Upper lobe of left lung (tissue), 6 donors: ENCODE measurements around the gene FAM234A. TPM values are rescaled to one million over a fixed set of nuclear protein-coding genes. Genes with fewer than 3 reads are reported as not detected.

Experiments
- ATAC-seq, 2 donors: fragments of 200-7000 bp; cut with Tn5 transposase; one replicate each; pipeline ENCODE4 v1.9.1; 2022; ENCODE audit warnings: mild to moderate bottlenecking in 2 of 2, moderate library complexity in 2 of 2; ENCODE audit not compliant: low FRiP score in 2 of 2
- DNase-seq, 2 donors: peaks; one replicate each; pipeline ENCODE4 v3.0.0-alpha.2; 2019 to 2020
- H3K27ac ChIP-seq, 4 donors: fragments of 200-600 bp; sonication (generic); one replicate each; pipeline ENCODE4 v1.5.1; 2016 to 2019
- H3K27me3 ChIP-seq, 4 donors: fragments of 200-600 bp; sonication (generic); one replicate each; pipeline ENCODE4 v1.5.1; 2017 to 2019
- H3K36me3 ChIP-seq, 4 donors: fragments of 200-600 bp; sonication (generic); one replicate each; pipeline ENCODE4 v1.5.1; 2016 to 2019
- H3K4me1 ChIP-seq, 4 donors: fragments of 200-600 bp; sonication (generic); one replicate each; pipeline ENCODE4 v1.5.1; 2018 to 2019
- H3K4me3 ChIP-seq, 4 donors: fragments of 200-600 bp; sonication (generic); one replicate each; pipeline ENCODE4 v1.5.1; 2017 to 2019; ENCODE audit warnings: mild to moderate bottlenecking in 2 of 4, moderate library complexity in 1 of 4
- H3K9me3 ChIP-seq, 4 donors: fragments of 200-600 bp; sonication (generic); one replicate each; pipeline ENCODE4 v1.5.1; 2018 to 2019
- EP300 ChIP-seq, 4 donors: sonication (generic); formaldehyde crosslinking; IDR thresholded peaks; one replicate each; pipeline ENCODE4 v1.5.1; 2017; ENCODE audit warnings: antibody characterized with exemption in 4 of 4, control low read depth in 2 of 4
- POLR2A ChIP-seq, 4 donors: fragments of 450-650 bp; IDR thresholded peaks; one replicate each; pipeline ENCODE4 v1.5.1; 2016 to 2017; ENCODE audit warnings: antibody characterized with exemption in 4 of 4, mild to moderate bottlenecking in 2 of 4
- POLR2AphosphoS5 ChIP-seq, 2 donors: sonication (generic); formaldehyde crosslinking; IDR thresholded peaks; one replicate each; pipeline ENCODE4 v1.5.1; 2017; ENCODE audit warnings: antibody characterized with exemption in 2 of 2
- WGBS, 2 donors: methylation state at CpG; one replicate each; pipeline ENCODE4 v1.1.5; 2017 to 2018; 5-methylcytosine and 5-hydroxymethylcytosine counted together
- total RNA-seq, 6 donors: library from RNA; depleted of rRNA in 4 of 6; stranded (reverse); fragments of >200 nt in 4 of 6; gene quantifications; one replicate each; pipeline versions ENCODE4 v1.1.0 to v1.2.1, GENCODE V29; 2016 to 2021
- TF ChIP-seq, protein P1 (sequence below), 6 experiments: fragments of 450-650 bp in 4 of 6; fragments of 200-600 bp in 2 of 6; sonication (generic) in 2 of 6; IDR thresholded peaks; one replicate each; pipeline ENCODE4 v1.5.1; 2016 to 2019; ENCODE audit warnings: antibody characterized with exemption in 6 of 6
- donor health status: DM: no; HTN: no; CAD: no; lungs with moderate emphysema.
- donor health status: DM: no; HTN: yes; CAD: no; lungs with severe emphysema.

Gene FAM234A
- total RNA-seq, 6 donors from 2014 or later, result 55.4 to 92.7 (median 66.0) TPM

DNA sequence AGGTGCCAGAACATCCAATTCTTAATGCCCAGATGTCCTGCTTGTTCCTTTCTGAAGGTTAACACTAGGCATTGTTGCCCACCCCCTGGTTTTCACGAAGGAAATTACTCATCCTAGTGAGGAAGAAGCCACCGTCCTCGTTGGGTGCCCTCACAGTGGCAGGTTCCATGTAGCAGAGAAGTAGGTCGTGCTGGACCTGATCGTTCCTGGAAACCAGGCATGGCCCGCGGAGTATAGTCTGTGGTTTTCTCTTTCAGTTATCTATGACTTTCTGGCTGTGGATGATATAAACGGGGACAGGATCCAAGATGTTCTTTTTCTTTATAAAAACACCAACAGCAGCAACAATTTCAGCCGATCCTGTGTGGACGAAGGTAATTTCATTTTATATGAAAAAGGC lies 24.6 kb downstream of the FAM234A start:
- DNase-seq, result no peak
- H3K27me3 ChIP-seq, result no peaks in the 10 kb centered on the region
- H3K27ac ChIP-seq, result no peak overlapping the region
- ATAC-seq, result no peak
- H3K4me3 ChIP-seq, result no peak overlapping the region
- H3K4me1 ChIP-seq, result no peaks in the 10 kb centered on the region
- no peaks in the 10 kb centered on the region for H3K9me3 ChIP-seq
- peaks cover 5 to 70% (median 58%) of the 10 kb centered on the region in 4 donors for H3K36me3 ChIP-seq
- TF ChIP-seq EP300 (IDR thresholded peaks at IDR 0.05) (no peak), POLR2A (IDR thresholded peaks at IDR 0.05) (no peak), POLR2AphosphoS5 (IDR thresholded peaks at IDR 0.05) (no peak)
- 81 to 85% methylated on average over 10 of the region's 10 CpGs for WGBS, 2 donors

DNA sequence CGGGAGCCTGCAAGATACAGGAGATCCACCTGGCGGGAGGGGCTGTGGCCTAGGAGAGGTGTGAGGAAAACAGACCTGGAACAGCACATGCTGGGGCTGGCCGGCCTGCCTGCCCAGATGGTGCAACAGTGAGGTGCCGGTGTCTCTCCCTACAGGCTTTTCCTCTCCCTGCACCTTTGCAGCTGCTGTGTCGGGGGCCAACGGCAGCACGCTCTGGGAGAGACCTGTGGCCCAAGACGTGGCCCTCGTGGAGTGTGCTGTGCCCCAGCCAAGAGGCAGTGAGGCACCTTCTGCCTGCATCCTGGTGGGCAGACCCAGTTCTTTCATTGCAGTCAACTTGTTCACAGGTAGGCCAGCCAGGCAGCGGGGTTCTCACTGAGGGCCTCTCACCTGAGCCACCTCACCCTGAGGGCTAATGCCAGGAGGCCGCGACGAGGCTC lies 25.2 kb downstream of the FAM234A start:
- peak in 1 of 2 donors; percentile 64 for DNase-seq

DNA sequence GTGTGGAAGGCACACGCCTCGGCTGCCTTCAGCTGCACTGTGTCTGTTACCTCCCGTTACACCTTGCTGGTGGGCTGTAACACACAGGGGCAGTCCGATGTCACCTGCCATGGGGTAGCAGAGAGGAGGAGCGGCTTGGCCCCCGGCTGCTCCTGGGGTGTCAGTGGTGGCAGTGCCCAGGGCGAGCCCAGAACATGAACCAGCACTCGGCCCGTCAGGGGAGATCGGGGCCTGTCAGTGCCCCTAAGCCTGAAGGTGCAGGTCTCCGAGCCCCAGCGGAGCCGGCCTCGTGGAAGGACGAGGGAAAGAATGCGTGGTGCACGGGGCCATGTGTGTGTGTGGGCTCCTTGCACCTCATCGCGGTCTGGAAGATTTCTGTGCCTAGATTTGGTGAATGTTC lies 25.7 kb downstream of the FAM234A start:
- DNase-seq, result no peak

More for the DNA sequence above, 25.2 kb downstream of the FAM234A start:
- ATAC-seq, result no peak
- H3K4me1 ChIP-seq, result no peaks in the 10 kb centered on the region
- peaks cover 5 to 70% (median 62%) of the 10 kb centered on the region in 4 donors for H3K36me3 ChIP-seq
- no peaks in the 10 kb centered on the region for H3K9me3 ChIP-seq
- TF ChIP-seq POLR2A (IDR thresholded peaks at IDR 0.05), result no peak
- TF ChIP-seq POLR2AphosphoS5 (IDR thresholded peaks at IDR 0.05), result no peak
- TF ChIP-seq EP300 (IDR thresholded peaks at IDR 0.05), result no peak
- TF ChIP-seq, protein P1, sequence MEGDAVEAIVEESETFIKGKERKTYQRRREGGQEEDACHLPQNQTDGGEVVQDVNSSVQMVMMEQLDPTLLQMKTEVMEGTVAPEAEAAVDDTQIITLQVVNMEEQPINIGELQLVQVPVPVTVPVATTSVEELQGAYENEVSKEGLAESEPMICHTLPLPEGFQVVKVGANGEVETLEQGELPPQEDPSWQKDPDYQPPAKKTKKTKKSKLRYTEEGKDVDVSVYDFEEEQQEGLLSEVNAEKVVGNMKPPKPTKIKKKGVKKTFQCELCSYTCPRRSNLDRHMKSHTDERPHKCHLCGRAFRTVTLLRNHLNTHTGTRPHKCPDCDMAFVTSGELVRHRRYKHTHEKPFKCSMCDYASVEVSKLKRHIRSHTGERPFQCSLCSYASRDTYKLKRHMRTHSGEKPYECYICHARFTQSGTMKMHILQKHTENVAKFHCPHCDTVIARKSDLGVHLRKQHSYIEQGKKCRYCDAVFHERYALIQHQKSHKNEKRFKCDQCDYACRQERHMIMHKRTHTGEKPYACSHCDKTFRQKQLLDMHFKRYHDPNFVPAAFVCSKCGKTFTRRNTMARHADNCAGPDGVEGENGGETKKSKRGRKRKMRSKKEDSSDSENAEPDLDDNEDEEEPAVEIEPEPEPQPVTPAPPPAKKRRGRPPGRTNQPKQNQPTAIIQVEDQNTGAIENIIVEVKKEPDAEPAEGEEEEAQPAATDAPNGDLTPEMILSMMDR (IDR thresholded peaks at IDR 0.05), result no peak
- 74 to 93% methylated on average over 4 to 13 of the region's 13 CpGs for WGBS, 2 donors
- no peak overlapping the region for H3K4me3 ChIP-seq
- no peak overlapping the region for H3K27ac ChIP-seq
- H3K27me3 ChIP-seq, result no peaks in the 10 kb centered on the region

DNA sequence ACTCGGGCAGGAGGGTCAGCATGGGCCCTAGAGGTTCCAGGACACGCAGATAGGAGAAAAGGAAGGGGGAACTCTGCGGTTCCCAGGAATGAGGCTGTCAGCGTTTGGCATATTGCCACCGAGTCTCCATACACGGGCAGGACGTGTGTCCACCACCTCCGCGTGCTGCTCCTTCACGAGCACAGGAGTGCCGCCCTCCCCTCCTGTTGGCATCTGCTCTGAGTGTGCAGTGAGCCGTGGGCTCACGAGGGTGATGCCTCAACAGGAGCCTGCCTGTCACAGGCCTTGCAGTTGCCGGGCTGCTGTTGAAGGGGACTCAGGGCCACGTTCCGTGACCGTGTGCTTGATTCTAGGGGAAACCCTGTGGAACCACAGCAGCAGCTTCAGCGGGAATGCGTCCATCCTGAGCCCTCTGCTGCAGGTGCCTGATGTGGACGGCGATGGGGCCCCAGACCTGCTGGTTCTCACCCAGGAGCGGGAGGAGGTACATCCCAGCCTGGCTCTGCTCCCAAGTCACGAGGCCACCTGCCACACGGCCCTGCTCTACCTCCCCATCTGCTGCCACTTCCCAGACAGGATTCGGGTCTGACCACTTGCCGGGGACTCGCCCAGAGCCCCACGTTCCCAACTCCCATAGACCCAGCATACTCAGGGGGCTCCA lies 26.5 kb downstream of the FAM234A start:
- H3K9me3 ChIP-seq, result no peaks in the 10 kb centered on the region
- no peak overlapping the region for H3K27ac ChIP-seq
- no peak for DNase-seq
- H3K4me3 ChIP-seq, result no peak overlapping the region
- TF ChIP-seq POLR2A (IDR thresholded peaks at IDR 0.05) (no peak), EP300 (IDR thresholded peaks at IDR 0.05) (no peak), POLR2AphosphoS5 (IDR thresholded peaks at IDR 0.05) (no peak)
- TF ChIP-seq, protein P1 (IDR thresholded peaks at IDR 0.05), result no peak
- H3K27me3 ChIP-seq, result no peaks in the 10 kb centered on the region
- peaks cover 5 to 61% (median 54%) of the 10 kb centered on the region in 4 donors for H3K36me3 ChIP-seq
- 91 to 92% methylated on average over 10 to 28 of the region's 28 CpGs for WGBS, 2 donors
- no peak for ATAC-seq
- H3K4me1 ChIP-seq, result no peaks in the 10 kb centered on the region

More for the DNA sequence above, 25.7 kb downstream of the FAM234A start:
- 94 to 95% methylated on average over 15 to 19 of the region's 19 CpGs for WGBS, 2 donors
- Histone ChIP-seq H3K27me3 (no peaks in the 10 kb centered on the region), H3K4me3 (no peak overlapping the region), H3K9me3 (no peaks in the 10 kb centered on the region), H3K27ac (no peak overlapping the region), H3K36me3 (peaks cover 5 to 70% (median 59%) of the 10 kb centered on the region in 4 donors), H3K4me1 (no peaks in the 10 kb centered on the region)
- no peak for ATAC-seq
- TF ChIP-seq POLR2AphosphoS5 (IDR thresholded peaks at IDR 0.05) (no peak), EP300 (IDR thresholded peaks at IDR 0.05) (no peak), POLR2A (IDR thresholded peaks at IDR 0.05) (no peak)
- TF ChIP-seq, protein P1 (IDR thresholded peaks at IDR 0.05), result no peak

DNA sequence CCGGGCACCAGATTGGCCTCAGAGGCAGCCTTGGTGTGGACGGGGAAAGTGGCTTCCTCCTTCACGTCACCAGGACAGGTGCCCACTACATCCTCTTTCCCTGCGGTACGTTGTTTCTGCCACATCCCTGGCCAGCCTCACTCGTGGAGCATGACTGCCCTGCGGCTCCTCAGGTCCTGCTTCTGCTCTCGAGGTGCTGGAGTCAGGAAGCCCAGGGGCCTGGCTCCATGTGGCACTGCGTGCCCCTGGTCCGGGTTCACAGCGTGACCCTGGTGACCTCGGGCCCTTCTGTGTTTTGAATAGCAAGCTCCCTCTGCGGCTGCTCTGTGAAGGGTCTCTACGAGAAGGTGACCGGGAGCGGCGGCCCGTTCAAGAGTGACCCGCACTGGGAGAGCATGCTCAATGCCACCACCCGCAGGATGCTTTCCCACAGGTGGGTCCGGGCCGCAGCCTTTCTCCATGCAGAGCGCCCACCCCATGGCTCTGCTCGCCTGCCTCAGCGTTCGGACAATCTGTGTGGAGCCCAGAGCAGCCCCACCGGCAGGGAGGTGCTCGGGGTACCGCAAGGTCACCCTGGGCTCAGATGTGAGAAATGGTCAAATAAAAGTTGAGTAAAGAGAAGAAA lies 27.6 kb downstream of the FAM234A start:
- H3K27me3 ChIP-seq, result no peaks in the 10 kb centered on the region
- ATAC-seq, result no peak
- no peak overlapping the region for H3K4me3 ChIP-seq
- H3K9me3 ChIP-seq, result no peaks in the 10 kb centered on the region
- no peaks in the 10 kb centered on the region for H3K4me1 ChIP-seq
- H3K36me3 ChIP-seq, result peaks cover 5 to 61% (median 54%) of the 10 kb centered on the region in 4 donors
- H3K27ac ChIP-seq, result no peak overlapping the region
- 95 to 96% methylated on average over 29 of the region's 29 CpGs for WGBS, 2 donors
- no peak for TF ChIP-seq EP300 (IDR thresholded peaks at IDR 0.05)
- no peak for TF ChIP-seq POLR2A (IDR thresholded peaks at IDR 0.05)
- TF ChIP-seq POLR2AphosphoS5 (IDR thresholded peaks at IDR 0.05), result no peak
- TF ChIP-seq, protein P1 (IDR thresholded peaks at IDR 0.05), result no peak
- peak in 1 of 2 donors; percentile 77 for DNase-seq
